ENCODE data around the gene TMEM109.

DNA sequence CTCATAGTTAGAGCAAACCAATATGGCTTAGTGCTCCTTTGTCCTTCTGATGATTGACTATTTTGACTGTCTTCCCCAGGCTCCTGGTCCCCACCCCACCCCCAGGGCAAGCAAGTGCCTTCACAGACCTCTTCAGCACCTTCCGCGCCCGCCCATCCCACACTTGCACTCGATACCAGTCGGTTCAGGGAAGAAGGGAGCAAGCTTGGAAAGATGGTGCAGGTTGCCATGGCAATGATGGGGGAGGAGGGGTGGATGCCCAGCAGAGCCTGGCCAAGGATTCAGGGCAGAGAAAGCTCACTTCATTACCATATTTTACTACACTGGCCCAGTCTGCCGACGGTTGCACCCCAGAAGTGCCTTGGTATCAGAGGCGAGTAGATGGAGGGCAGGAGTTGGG, 12.5 kb downstream of the TMEM109 start:
- TF ChIP-seq POLR2AphosphoS5 (IDR thresholded peaks at IDR 0.05; ENCODE audit: low read depth), result no peak
- TF ChIP-seq, protein P1, sequence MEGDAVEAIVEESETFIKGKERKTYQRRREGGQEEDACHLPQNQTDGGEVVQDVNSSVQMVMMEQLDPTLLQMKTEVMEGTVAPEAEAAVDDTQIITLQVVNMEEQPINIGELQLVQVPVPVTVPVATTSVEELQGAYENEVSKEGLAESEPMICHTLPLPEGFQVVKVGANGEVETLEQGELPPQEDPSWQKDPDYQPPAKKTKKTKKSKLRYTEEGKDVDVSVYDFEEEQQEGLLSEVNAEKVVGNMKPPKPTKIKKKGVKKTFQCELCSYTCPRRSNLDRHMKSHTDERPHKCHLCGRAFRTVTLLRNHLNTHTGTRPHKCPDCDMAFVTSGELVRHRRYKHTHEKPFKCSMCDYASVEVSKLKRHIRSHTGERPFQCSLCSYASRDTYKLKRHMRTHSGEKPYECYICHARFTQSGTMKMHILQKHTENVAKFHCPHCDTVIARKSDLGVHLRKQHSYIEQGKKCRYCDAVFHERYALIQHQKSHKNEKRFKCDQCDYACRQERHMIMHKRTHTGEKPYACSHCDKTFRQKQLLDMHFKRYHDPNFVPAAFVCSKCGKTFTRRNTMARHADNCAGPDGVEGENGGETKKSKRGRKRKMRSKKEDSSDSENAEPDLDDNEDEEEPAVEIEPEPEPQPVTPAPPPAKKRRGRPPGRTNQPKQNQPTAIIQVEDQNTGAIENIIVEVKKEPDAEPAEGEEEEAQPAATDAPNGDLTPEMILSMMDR (IDR thresholded peaks at IDR 0.05; ENCODE audit: insufficient read depth, low read length), result no peak
- TF ChIP-seq GABPA (IDR thresholded peaks at IDR 0.05; ENCODE audit: low read depth), result no peak
- TF ChIP-seq, protein P2, sequence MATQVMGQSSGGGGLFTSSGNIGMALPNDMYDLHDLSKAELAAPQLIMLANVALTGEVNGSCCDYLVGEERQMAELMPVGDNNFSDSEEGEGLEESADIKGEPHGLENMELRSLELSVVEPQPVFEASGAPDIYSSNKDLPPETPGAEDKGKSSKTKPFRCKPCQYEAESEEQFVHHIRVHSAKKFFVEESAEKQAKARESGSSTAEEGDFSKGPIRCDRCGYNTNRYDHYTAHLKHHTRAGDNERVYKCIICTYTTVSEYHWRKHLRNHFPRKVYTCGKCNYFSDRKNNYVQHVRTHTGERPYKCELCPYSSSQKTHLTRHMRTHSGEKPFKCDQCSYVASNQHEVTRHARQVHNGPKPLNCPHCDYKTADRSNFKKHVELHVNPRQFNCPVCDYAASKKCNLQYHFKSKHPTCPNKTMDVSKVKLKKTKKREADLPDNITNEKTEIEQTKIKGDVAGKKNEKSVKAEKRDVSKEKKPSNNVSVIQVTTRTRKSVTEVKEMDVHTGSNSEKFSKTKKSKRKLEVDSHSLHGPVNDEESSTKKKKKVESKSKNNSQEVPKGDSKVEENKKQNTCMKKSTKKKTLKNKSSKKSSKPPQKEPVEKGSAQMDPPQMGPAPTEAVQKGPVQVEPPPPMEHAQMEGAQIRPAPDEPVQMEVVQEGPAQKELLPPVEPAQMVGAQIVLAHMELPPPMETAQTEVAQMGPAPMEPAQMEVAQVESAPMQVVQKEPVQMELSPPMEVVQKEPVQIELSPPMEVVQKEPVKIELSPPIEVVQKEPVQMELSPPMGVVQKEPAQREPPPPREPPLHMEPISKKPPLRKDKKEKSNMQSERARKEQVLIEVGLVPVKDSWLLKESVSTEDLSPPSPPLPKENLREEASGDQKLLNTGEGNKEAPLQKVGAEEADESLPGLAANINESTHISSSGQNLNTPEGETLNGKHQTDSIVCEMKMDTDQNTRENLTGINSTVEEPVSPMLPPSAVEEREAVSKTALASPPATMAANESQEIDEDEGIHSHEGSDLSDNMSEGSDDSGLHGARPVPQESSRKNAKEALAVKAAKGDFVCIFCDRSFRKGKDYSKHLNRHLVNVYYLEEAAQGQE (IDR thresholded peaks at IDR 0.05; ENCODE audit: insufficient replicate concordance, low read depth), result no peak
- no peak for TF ChIP-seq SPI1 (IDR thresholded peaks at IDR 0.05; ENCODE audit: borderline replicate concordance, low read depth)
